ENCODE results near the gene PLPP2.

DNA sequence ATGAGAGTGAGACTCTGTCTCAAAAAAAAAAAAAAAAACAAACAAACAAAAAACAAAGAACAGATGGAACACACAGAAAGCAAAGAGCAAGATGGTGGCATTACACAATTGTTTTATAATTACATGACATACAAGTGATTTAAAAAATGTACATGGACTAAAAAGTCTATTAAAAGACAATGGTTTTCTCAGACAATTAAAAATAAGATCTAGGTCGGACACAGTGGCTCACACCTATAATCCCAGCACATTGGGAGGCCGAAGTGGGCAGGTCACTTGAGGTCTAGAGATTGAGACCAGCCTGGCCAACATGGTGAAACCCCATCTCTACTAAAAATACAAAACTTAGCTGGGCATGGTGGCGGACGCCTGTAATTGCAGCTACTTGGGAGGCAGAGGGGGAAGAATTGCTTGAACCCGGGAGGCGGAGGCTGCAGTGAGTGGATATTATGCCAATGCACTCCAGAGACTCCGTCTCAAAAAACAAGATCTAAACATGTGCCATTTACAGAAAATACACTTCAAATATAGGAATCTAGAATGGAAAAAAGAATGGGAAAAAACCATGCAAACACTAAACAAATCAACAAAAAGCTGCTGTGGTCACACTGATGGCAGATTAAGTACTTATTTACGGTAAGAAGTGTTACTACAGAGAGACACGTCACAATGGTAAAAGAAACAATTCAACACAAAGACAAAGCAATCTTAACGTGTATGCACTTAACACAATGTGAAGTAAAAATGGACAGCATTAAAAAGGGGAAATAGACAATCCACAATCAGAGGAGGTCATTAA lies 26.7 kb upstream of the PLPP2 start:
- TF ChIP-seq CTCF (IDR thresholded peaks at IDR 0.05): no peak
- TF ChIP-seq, protein P1, sequence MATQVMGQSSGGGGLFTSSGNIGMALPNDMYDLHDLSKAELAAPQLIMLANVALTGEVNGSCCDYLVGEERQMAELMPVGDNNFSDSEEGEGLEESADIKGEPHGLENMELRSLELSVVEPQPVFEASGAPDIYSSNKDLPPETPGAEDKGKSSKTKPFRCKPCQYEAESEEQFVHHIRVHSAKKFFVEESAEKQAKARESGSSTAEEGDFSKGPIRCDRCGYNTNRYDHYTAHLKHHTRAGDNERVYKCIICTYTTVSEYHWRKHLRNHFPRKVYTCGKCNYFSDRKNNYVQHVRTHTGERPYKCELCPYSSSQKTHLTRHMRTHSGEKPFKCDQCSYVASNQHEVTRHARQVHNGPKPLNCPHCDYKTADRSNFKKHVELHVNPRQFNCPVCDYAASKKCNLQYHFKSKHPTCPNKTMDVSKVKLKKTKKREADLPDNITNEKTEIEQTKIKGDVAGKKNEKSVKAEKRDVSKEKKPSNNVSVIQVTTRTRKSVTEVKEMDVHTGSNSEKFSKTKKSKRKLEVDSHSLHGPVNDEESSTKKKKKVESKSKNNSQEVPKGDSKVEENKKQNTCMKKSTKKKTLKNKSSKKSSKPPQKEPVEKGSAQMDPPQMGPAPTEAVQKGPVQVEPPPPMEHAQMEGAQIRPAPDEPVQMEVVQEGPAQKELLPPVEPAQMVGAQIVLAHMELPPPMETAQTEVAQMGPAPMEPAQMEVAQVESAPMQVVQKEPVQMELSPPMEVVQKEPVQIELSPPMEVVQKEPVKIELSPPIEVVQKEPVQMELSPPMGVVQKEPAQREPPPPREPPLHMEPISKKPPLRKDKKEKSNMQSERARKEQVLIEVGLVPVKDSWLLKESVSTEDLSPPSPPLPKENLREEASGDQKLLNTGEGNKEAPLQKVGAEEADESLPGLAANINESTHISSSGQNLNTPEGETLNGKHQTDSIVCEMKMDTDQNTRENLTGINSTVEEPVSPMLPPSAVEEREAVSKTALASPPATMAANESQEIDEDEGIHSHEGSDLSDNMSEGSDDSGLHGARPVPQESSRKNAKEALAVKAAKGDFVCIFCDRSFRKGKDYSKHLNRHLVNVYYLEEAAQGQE (IDR thresholded peaks at IDR 0.05; ENCODE audit: insufficient read depth in 1 of 2, low read depth in 2 of 2, low read length in 1 of 2): no peak
- no peak for TF ChIP-seq POLR2AphosphoS5 (IDR thresholded peaks at IDR 0.05; ENCODE audit: low read depth, low read length)
- TF ChIP-seq TCF7L2 (IDR thresholded peaks at IDR 0.05; ENCODE audit: low read depth, low read length): no peak
- no peak for TF ChIP-seq SIN3A (IDR thresholded peaks at IDR 0.05; ENCODE audit: borderline replicate concordance, insufficient read depth, low read depth, low read length)
